Glutamatergic neuron (in vitro differentiated cells): ENCODE data around the gene OSGEP. TPM values are rescaled to one million over a fixed set of nuclear protein-coding genes. Genes with fewer than 3 reads are reported as not detected.

Experiments
- DNase-seq: peaks from one replicate; pipeline ENCODE4 v3.0.0; 2022
- H3K27ac Mint-ChIP-seq: one replicate; pipeline ENCODE4 v1.8.0; 2020; ENCODE audit warnings: mild to moderate bottlenecking, mixed read lengths, inconsistent platforms; ENCODE audit not compliant: unreplicated experiment
- H3K27me3 Mint-ChIP-seq: one replicate; pipeline ENCODE4 v1.8.0; 2020; ENCODE audit warnings: mild to moderate bottlenecking, moderate library complexity, mixed read lengths, inconsistent platforms; ENCODE audit not compliant: unreplicated experiment
- H3K36me3 Mint-ChIP-seq: one replicate; pipeline ENCODE4 v1.8.0; 2020; ENCODE audit warnings: mild to moderate bottlenecking, mixed read lengths, inconsistent platforms; ENCODE audit not compliant: unreplicated experiment
- H3K4me1 Mint-ChIP-seq: one replicate; pipeline ENCODE4 v1.8.0; 2020; ENCODE audit warnings: mild to moderate bottlenecking, low read depth, mixed read lengths, inconsistent platforms; ENCODE audit not compliant: unreplicated experiment
- H3K4me3 Mint-ChIP-seq: one replicate; pipeline ENCODE4 v1.8.0; 2020; ENCODE audit warnings: mild to moderate bottlenecking, mixed read lengths, inconsistent platforms; ENCODE audit not compliant: unreplicated experiment
- H3K9me3 Mint-ChIP-seq: one replicate; pipeline ENCODE4 v1.8.0; 2020; ENCODE audit warnings: mild to moderate bottlenecking, moderate library complexity, mixed read lengths, inconsistent platforms; ENCODE audit not compliant: unreplicated experiment
- CTCF ChIP-seq: fragments of 200-600 bp; sonication (generic); IDR thresholded peaks from one replicate; pipeline ENCODE4 v1.5.0; 2021; ENCODE audit not compliant: partially characterized antibody, unreplicated experiment
- total RNA-seq: library from RNA; stranded (reverse); fragmentation: NEBNext Ultra II Directional; extraction: Animal tissue kit (Norgen Biotek cat#: 25700); gene quantifications from one replicate; pipeline ENCODE4 v1.2.1, GENCODE V29; 2021; ENCODE audit not compliant: unreplicated experiment

The OSGEP gene
- total RNA-seq, 1 donor from 2014 or later: 65.0 TPM

- peaks cover 6% of the 10 kb centered on the region for H3K27me3 Mint-ChIP-seq
- peak overlapping the region; percentile 91 for H3K4me3 Mint-ChIP-seq
- H3K36me3 Mint-ChIP-seq: no peaks in the 10 kb centered on the region
- H3K27ac Mint-ChIP-seq: peak overlapping the region; percentile 69
- no peak for TF ChIP-seq CTCF
- H3K9me3 Mint-ChIP-seq: peaks cover 4% of the 10 kb centered on the region
- peaks cover 8% of the 10 kb centered on the region for H3K4me1 Mint-ChIP-seq
- peak; percentile 15 for DNase-seq
These were observed 15.4 kb upstream of the OSGEP start for GRCh38 chr14:20469890-20470602.

DNA sequence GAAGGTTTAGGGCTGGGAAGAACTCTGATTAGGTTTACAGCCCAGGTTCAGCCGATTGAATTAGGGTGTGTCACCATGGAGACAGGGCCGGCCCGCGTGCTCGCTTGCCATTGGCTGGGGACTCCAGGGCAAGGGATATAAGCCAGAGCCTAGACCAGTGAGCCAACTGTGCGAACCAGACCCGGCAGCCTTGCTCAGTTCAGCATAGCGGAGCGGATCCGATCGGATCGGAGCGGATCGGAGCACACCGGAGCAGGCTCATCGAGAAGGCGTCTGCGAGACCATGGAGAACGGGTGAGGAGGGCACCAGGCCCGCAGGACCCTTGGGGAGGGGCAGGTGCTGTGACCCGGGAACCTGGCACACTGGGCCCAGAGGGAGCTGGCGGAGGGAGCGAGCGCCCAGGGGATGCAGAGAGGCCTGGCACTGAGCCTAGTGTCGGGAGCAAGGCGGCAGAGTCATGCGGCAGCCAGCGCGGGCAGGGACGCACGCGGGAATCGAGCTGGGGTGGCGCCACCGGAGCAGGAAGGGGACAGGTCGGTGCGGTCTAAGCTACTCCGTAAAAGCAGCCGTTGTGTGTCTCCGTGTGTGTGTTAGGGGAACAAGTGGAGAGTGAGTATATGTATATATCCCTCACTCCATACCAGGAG lies 14.8 kb upstream of the OSGEP start, which contains the start of gene PNP:
Gene PNP (plus strand): TSS at position 165 of the 648 bp plus-strand sequence. CDS start 119 bp downstream, at position 284.
- Mint-ChIP-seq H3K4me3 (peak within 1 kb of the TSS; percentile 91), H3K36me3 (no peaks in the 10 kb centered on the region), H3K27ac (peak within 1 kb of the TSS; percentile 69), H3K4me1 (peaks cover 8% of the 10 kb centered on the region), H3K9me3 (peaks cover 3% of the 10 kb centered on the region), H3K27me3 (peaks cover 6% of the 10 kb centered on the region)
- DNase-seq: peak; percentile 82
- no peak for TF ChIP-seq CTCF

GRCh38 chr14:20468764-20469241 lies 14.2 kb upstream of the OSGEP start:
- Mint-ChIP-seq H3K4me3 (peak overlapping the region; percentile 91), H3K4me1 (peaks cover 8% of the 10 kb centered on the region), H3K27me3 (peaks cover 6% of the 10 kb centered on the region), H3K27ac (peak overlapping the region; percentile 43), H3K9me3 (peaks cover 3% of the 10 kb centered on the region), H3K36me3 (no peaks in the 10 kb centered on the region)
- TF ChIP-seq CTCF: no peak
- peak; percentile 34 for DNase-seq

DNA sequence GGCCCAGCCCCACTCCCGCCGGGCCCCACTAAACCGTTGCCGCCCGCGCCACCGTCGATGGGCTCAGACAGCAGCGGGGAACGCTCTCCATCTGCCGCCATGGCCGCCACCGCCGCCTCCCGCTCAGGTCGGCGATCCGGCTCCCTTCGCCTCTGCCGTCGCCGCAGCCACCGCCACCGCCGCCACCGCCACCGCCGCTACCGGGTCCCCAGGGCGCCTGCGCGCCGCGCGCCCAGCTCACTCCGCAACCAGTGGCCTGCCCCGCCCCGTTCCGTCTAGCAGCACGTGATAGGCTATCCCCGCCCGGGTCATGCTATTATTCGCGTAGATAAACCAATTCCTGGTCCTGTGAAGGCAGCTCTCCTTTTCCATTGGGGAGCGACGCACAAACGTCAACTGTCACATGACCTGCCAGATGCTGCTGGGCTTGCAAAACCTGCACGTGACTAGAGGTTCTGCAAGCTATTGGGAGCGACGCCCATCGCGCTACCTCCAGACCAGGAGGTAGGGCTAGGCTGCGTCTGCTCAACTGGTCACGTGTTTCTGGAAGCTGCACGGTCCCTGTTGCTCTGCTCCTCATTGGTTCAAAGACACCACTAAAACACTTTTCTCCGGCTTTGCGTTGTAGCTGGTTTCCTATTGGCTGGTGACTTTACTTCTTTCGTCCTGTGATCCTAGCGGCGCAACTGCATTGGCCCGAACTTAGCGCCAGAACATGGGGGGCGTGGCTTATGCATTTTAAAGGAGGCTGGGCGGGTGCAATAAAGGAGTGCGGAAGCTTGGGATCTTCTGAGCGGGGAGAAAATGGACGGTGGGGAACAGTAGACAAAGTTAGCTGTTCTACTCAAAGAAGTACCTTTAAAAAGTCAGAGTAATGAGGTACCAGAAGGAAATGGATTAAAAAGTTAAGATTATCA lies 6.9 kb upstream of the OSGEP start, which contains the start of gene PIP4P1:
Gene PIP4P1 (minus strand): TSS at position 210 of the 917 bp plus-strand sequence. CDS start 109 bp downstream, at position 101.
- H3K9me3 Mint-ChIP-seq: peaks cover 13% of the 10 kb centered on the region
- peaks cover 10% of the 10 kb centered on the region for H3K27me3 Mint-ChIP-seq

More for the DNA sequence above, 6.9 kb upstream of the OSGEP start, which contains the start of gene PIP4P1:
- Mint-ChIP-seq H3K36me3 (no peaks in the 10 kb centered on the region), H3K4me3 (peak within 1 kb of the TSS; percentile 94), H3K27ac (peak within 1 kb of the TSS; percentile 76), H3K4me1 (peaks cover 24% of the 10 kb centered on the region)
- DNase-seq: peak; percentile 97
- TF ChIP-seq CTCF: no peak
